ENCODE data around the gene RPS6KL1.

RPS6KL1 gene

GRCh38 chr14:74910556-74910955 is 12.5 kb downstream of the RPS6KL1 start:
- DNase-seq, result no peak

DNA sequence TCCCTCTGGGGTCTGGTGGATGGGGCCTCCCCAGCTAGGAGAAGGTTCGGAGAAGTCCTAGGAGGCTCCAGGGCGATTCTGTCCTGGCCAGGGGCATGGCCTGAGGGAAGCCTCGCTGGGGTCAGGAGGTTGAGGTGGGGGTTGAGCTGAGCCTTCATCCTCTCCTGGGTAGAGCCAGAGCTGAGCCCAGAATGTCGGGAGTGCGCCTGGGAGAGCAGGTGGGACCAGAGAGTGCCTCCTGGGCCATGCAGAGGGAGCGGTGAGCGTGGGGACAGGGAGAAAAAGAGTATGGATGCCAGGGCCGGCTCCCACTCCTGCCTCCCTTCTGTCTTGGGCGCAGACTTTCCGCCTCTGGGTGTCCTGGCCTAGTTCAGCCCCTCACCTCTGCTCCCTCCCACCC is 13.1 kb downstream of the RPS6KL1 start:
- no peak for DNase-seq

- no peak for DNase-seq
Observed at GRCh38 chr14:74909501-74909900, 13.6 kb downstream of the RPS6KL1 start.

DNA sequence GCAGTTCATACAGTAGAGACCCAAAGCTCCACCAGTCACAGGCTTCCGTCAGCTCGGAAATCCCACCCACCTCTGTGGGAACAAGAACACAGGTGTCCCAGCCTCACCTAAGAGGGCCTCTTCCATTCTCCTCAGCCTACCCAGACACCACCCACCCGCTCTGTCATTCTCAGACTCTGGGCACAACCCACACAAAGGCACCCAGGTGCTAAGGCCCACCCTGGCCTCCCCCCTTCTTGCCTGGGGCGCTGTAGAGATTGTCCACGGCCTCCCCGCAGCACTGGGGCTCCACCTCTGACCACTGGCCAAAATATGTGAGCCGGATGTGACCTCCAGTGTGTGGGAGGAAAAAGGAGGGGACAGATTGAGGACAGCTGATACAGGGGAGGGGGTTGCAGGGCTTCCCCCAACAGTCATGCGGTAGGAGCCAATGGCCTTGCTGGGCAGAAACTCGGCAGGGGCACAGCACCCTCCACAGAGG is 14.2 kb downstream of the RPS6KL1 start:
- DNase-seq, result no peak

GRCh38 chr14:74907744-74908143 is 15.3 kb downstream of the RPS6KL1 start:
- DNase-seq, result no peak

DNA sequence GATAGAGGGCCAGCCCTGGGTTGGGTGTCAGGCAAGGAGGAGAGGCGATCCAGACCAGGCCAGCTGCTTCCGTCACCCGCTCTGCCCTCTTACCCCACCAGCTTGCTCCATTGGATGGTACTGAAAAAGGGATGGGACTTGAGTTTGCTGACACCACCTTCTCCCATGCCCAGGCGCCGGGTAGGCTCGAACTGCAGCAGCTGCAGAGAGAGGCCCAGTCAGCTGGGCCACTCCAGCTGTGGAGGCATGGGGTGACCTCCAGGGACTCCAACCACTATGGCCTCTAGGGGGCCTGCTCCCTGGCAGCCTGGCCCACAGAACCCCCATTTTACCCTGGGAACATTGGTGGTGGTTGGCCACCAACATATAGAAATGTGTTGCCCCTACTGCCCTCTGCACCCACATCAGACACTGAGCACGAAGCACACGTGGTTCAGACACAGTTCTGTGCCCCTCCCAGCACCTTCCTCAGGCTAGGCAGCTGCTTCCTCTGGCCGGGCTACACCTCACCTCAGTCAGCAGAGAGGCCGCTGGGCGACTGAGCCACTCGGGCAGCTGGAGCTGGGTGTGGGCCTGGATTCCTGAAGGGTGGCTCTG is 16.0 kb downstream of the RPS6KL1 start:
- DNase-seq, result no peak

- peak; percentile 55 for DNase-seq
Observed at GRCh38 chr14:74905595-74906142, 17.4 kb downstream of the RPS6KL1 start.

DNA sequence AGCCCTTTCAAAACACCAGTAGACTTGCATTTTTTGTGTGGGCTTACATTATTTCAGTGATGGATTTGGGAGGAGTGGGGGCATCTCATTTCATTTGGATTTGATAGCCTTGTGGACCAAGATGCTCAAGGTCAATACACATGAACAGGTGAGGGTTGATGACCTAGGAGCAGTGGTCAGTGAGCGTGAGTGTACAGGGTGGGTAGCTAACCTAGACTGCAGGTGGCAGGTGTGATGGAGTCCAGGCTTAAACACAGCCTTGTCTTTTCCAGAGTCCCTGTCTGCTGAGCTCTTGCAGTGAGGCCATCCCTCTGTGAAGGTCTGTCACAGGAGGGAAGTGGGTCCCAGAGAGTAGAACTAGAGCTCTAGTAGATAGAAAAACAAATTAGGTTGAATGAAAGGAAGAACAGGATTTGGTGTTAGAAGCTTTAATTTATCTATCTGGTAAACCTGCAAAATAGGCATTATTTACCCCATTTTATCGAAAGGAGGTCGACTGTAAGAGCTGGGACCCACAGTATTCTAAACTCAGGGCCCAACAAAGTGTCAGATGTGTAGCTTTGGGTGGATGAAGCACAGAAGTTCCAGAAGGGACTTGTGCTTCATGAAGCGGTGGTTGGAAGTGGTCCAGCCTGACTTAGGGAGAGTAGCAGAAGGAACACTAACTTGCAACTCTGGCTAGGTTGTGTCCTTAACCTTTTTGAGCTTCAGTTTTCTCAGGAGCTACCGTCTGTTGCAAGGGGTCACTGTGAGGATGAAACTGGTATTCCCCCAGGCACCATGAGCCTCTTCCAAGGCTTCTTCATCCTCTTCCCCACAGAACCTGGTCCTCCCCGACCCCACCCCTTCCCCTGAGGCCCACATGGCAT is 18.2 kb downstream of the RPS6KL1 start:
- DNase-seq, result no peak

DNA sequence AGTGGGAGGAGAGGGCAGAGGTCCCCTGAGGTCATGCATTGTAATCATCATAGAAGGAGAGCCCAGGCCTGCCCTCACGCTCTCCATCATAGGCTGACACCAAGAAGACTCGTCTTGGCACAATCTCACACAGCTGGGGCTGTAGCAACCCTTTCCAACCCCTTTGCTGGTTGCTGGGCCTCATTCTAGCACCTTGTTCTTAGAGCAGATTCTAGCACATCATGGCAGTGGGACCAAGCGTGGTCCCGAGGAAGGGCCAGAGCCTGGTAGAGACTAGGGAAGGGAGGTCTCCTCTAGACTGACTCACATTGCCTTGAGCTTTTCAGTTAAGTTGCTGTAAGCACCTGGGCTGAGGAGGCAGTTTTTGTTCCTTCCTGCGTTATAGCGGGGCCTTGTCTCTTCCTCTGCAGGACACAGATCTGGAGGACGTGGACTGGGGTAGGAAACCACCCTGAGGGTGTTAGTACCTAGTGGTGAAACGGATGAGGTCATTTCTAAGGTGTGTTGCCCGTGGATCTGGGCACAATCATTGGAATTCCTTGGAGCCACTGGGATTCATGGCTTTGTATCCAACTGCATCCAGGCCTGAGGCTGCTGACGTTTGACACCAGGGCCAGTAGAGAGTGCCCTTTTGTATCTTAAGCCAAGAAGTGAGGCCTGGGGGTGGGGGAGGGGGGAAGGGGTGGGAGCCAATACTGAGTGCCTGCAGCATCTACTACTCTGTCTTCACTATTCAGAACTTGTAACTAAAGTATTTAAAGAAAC is 19.9 kb downstream of the RPS6KL1 start:
- no peak for DNase-seq

DNA sequence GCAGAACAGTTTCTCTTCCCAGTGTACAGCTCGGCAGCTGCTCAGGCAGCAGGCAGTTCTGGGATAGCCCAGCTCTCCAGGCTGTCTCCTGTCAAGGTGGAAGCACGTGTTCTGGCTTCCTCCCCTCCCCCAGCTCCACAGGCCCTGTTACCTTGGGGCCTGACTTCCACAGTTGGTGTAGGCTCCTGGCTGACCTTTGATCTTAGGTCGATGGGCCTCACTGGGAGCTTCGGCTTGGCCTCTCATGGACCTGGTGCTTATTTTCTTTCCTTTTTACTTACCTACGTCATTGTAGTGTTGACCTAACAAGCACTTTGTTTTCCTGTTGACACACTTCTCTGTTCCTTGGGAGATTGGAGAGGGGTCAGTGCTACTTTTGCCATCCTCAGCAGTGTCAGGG is 24.4 kb downstream of the RPS6KL1 start:
- no peak for DNase-seq

DNA sequence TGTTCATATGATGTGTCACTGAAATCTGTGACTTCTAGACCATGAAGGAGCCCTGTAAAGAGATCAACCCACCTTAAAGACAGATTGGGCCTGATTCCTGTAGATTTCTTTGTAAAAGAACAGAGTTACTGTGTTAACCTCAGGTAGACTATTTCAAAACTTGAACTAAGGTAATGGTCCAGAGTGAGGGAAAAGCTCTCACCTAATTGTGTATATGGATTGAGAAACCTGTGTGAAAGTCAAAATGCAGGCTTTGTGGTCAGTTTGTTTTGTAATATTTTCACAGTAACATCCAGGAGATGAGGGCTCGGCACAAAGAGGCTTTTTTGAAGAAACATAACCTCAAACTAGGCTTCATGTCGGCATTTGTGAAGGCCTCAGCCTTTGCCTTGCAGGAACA is 25.0 kb downstream of the RPS6KL1 start:
- DNase-seq, result no peak

- no peak for DNase-seq
Observed at GRCh38 chr14:74897642-74898041, 25.4 kb downstream of the RPS6KL1 start.

GRCh38 chr14:74896400-74896799 is 26.7 kb downstream of the RPS6KL1 start:
- DNase-seq, result no peak

- DNase-seq, result no peak
Observed at GRCh38 chr14:74893614-74894091, 29.4 kb downstream of the RPS6KL1 start.

- DNase-seq, result no peak
Observed at GRCh38 chr14:74892745-74893144, 30.3 kb downstream of the RPS6KL1 start.

DNA sequence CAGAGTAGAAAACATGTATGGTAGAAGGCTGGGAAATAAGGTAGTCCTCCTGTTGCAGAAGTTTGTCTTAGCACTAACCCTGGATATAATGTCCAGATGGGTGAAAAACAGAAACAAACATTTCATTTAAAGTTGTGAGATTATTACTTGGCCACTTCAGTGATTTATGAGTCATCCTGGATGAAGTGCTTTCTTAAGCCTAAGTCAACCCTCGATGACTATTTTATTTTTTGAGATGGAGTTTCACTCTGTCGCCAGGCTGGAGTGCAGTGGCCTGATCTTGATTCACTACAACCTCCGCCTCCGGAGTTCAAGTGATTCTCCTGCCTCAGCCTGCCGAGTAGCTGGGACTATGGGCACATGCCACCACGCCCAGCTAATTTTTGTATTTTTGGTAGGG is 31.2 kb downstream of the RPS6KL1 start:
- no peak for DNase-seq

GRCh38 chr14:74890262-74890661 is 32.8 kb downstream of the RPS6KL1 start:
- no peak for DNase-seq

DNA sequence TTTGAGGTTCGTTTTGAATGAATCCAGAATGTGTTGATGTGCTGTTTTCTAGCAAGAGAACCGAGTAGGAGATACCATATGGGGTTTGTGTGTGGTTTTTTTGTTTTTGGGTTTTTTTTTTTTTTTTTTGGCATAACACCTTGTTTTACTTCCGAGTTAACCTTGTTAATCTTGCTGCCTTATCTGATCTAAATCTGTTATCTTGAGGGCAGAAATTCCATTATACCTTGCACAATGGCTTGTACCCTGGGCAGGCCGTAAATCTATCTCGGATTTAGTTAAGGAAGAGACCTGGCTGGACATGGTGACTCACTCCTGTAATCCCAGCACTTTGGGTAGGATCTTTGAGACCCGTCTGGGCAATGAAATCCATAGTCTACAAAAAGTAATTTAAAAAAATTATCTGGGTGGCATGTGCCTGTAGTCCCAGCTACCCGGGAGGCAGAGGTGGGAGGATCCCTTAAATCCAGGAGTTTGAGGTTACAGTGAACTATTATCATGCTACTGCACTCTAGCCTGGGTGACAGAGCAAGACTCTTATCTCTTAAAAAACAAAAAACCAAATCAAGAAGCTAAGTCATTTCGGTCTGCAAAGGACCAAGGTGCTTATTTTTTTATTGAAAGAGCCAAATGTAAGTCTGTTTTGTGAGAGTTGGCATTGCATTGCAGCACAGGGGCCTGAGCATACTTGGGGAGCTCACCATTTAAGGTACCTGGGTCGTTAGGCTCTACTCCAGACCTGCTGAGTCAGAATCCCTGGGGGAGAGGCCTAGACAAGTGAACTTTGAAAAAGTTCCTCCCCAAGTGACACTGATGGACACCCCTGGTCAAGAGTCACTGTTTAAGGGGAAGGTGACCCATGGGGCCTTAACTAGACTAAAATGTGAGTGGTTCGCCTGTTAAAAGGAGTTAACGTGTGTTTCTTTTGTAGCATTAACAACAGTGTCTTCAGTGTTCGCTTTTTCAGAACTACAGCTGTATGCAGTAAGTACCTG is 34.6 kb downstream of the RPS6KL1 start:
- no peak for DNase-seq

GRCh38 chr14:74886001-74886400 is 37.1 kb downstream of the RPS6KL1 start:
- DNase-seq, result no peak

DNA sequence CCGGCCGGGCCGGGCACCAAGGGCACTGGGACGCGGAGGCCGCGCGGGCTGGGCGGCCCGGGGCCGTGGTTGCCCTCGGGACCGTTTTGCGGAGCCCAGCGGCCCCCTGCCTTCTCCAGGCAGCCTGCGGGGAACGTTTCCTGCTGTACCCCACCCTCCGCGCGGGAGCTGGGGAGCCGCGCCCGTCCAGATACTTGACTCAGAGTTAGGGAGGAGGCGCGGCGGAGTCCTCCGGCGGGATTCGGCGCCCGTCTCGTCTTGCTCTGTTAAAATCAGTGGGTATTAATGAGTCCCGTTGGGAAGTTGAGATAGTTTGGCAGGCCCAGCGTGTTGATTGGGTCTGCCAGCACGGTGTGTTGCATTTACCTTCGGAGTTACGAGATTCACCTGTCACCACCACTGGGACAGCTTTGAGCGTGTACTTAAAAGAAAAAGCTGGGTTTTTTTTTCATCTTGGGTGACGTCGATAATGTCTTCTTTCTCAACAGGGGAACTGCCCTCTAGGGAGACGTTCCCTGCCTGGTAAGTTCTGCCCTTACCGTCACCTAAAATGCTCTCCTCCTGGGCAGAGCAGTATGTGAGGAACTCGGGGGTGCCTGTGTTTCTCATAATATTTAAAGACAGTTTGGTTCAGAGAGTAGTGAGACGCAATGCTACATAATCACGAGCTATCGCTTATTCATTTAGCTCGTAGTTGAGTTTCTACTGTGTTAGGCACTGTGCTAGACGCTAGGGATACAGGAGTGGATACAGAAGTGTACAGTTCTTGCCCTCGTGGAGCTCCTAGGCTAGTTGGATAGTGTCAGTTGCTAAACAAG is 40.7 kb downstream of the RPS6KL1 start:
- no peak for DNase-seq

Data from NCI-H2107 (cell line).